ENCODE measurements around the gene KIF20B.

DNA sequence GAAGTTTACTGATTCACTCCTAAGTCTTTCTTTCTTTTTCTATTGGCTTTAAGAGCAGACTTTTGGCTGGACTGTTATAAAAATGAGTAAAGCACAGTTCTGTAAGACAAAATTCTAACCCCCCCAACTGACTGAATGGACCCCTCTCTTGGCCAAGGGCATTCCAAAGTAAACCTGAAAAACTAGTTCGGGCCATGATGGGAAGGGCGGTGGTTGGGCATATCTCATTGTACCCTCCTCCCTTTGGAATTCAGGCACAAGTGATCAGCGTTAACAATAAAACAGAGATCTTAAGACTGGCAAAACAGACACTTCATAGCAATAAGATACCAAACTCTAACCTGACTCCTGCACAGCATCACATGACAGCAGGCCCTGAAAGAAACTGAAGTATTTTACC is 6.1 kb upstream of the KIF20B start:
- TF ChIP-seq PKNOX1 (IDR thresholded peaks at IDR 0.05) (no peak), FOXM1 (IDR thresholded peaks at IDR 0.05; ENCODE audit: borderline replicate concordance) (no peak), HDGF (IDR thresholded peaks at IDR 0.05; ENCODE audit: borderline replicate concordance) (no peak), TARDBP (IDR thresholded peaks at IDR 0.05) (no peak), ARNT (IDR thresholded peaks at IDR 0.05) (no peak), SP1 (IDR thresholded peaks at IDR 0.05) (no peak), FOXK2 (IDR thresholded peaks at IDR 0.05) (no peak), SUZ12 (IDR thresholded peaks at IDR 0.05) (no peak), FOXA1 (IDR thresholded peaks at IDR 0.05) (no peak), ELF4 (IDR thresholded peaks at IDR 0.05) (no peak), BHLHE40 (IDR thresholded peaks at IDR 0.05; ENCODE audit: borderline replicate concordance) (no peak), LEF1 (IDR thresholded peaks at IDR 0.05; ENCODE audit: borderline replicate concordance) (no peak), ZNF384 (IDR thresholded peaks at IDR 0.05) (no peak)
